H1 (cell line): ENCODE data around the gene SLC7A9. TPM values are rescaled to one million over a fixed set of nuclear protein-coding genes. Genes with fewer than 3 reads are reported as not detected.

Experiments
- NANOG ChIP-seq: IDR thresholded peaks from 2 replicates; pipeline ENCODE4 v1.6.1; 2011; ENCODE audit warnings: low read length, low read depth, mild to moderate bottlenecking, inconsistent platforms; ENCODE audit not compliant: insufficient read depth, poor library complexity, severe bottlenecking
- SUZ12 ChIP-seq: fragments of 200-600 bp; sonication (generic); IDR thresholded peaks from 2 replicates; pipeline ENCODE4 v1.6.1; 2012; ENCODE audit warnings: mild to moderate bottlenecking, inconsistent platforms, low read length, moderate library complexity, mixed read lengths
- TAF1 ChIP-seq: IDR thresholded peaks from 2 replicates; pipeline ENCODE4 v1.6.1; 2011; ENCODE audit warnings: mild to moderate bottlenecking, low read depth, low read length
- polyA plus RNA-seq, 7 experiments: library from polyadenylated mRNA; depleted of rRNA in 3 of 7; stranded (reverse) in 5 of 7; unstranded in 2 of 7; fragments of >200 nt in 5 of 7; fragments of 200-250 nt in 2 of 7; gene quantifications; 1 replicate in 5 of 7; 2 replicates in 1 of 7; 4 replicates in 1 of 7; pipeline versions ENCODE4 v1.2.1 to v1.2.3, GENCODE V29; 2011 to 2013; ENCODE audit warnings: missing spikeins in 2 of 7, mixed read lengths in 2 of 7
- total RNA-seq: library from RNA; stranded (reverse); fragmentation: NEBNext Ultra II Directional; extraction: Animal tissue kit (Norgen Biotek cat#: 25700); gene quantifications from 2 replicates; pipeline ENCODE4 v1.2.1, GENCODE V29; 2021

Gene SLC7A9
- total and polyA plus RNA-seq, 2 of the 8 experiments (the other 6 are each of a cell fraction or from before 2014, with no cell fraction given): 0.15 TPM; not detected in 1

- TF ChIP-seq SUZ12: no peak
- TF ChIP-seq TAF1: no peak
- no peak for TF ChIP-seq NANOG
- TF ChIP-seq, all 59 proteins: peak for 0
These were observed 40.5 kb upstream of the SLC7A9 start (continued) for GRCh38 chr19:32910094-32910493.
